OCI-M2 (cell line): ENCODE data around the gene ANKRD61.
"Not testable (repeated sequence)": the region's sequence is repeated elsewhere in the genome, so short reads cannot be mapped to it uniquely, and the experiment has no call there.

Experiments used
- DNase-seq: peaks from one replicate; lab custom pipeline; 2025; ENCODE audit not compliant: unreplicated experiment; lab: John Stamatoyannopoulos, UW

The ANKRD61 gene

GRCh38 chr7:6030988-6031387, at the start of gene ANKRD61:
Gene ANKRD61, plus strand, starts transcription at chr7:6031376. Its CDS starts 0 bp downstream, at chr7:6031376.
- no peak for DNase-seq

DNA sequence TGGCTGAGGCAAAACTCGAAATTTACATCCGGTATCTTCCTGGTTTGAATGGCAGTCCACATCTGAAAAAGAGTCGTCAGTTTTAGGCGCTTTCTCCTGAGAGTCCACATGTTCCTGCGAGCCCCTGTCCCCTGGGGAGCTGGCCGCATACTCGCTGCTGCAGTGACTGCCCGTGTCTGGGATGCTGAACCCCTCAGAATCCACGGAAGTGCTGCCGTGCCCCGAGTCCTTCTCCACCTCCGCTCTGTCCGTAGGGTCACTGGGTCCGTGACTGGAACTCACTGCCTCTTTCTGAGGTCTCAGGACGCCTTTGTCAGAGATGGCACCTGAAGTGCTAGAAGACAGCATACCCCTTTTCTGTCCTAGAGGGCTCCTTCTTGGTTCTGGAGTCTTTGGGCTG, 44.1 kb upstream of the ANKRD61 start:
- DNase-seq = not testable (repeated sequence)

- DNase-seq = no peak
Measured at GRCh38 chr7:5997210-5997808, 33.9 kb upstream of the ANKRD61 start.

DNA sequence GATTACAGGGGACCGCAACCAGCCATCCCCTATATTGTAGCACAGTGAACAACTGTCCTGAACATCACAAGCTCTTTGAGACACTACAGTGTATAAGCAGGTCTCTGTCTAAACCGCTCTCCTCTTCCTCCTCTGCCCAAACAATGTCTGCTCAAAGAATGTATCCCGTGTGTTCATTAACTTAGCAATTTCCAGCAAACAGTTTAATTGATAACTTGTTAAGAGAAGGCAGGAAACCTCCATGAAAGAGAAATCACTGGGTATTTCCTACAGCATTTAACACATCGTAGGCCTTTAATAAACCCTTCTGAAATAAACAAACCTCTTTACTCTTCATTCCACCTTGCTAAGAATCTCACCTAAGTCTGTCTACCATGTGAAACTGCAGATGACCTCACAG, 23.8 kb upstream of the ANKRD61 start:
- no peak for DNase-seq

DNA sequence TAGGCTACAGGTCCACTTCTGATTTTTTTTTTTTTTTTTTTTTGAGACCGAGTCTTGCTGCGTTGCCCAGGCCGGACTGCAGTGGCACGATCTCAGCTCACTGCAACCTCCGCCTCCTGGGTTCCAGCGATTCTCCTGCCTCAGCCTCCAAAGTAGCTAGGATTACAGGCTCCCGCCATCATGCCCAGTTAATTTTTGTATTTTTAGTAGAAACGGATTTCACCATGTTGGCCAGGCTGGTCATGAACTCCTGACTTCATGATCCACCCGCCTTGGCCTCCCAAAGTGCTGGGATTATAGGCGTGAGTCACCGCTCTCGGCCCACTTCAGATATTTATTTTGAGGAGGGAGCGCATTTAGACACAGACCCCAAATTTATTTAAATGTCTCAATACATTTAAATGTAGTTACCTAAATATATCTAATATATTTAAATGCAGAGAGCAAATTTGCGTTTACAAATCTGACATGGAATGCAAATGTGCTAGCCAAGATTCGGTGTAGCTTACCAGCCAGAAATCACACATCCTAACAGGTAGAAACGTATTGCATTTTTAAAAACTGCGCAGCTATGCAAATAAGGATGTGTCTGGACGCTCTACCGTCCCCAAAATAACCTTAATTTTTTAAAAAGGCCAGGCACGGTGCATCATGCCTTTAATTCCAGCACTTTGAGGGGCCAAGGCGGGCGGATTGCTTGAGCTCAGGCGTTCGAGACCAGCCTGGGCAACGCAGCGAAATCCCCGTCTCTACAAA, 23.2 kb upstream of the ANKRD61 start:
- not testable (repeated sequence) for DNase-seq

GRCh38 chr7:6008668-6009611, 22.2 kb upstream of the ANKRD61 start, which contains the start of the genes AIMP2 and PMS2:
Gene AIMP2, plus strand, starts transcription at chr7:6009272. Its CDS starts 92 bp downstream, at chr7:6009364.
Gene PMS2, minus strand, starts transcription at chr7:6009049. Its CDS starts 30 bp downstream, at chr7:6009019.
- peak; percentile 79 for DNase-seq

DNA sequence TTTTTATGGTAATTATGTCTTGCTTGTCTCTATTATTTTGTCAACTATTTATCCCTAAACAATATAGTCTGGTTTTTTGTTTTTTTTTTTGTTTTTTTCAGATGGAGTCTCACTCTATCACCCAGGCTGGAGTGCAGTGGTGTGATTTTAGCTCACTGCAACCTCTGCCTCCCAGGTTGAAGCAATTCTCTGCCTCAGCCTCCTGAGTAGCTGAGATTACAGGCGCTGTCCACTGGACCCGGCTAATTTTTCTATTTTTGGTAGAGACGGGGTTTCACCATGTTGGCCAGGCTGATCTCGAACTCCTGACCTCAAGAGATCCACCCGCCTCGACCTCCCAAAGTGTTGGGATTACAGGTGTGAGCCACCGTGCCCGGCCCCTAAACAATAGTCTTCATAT, 20.8 kb upstream of the ANKRD61 start:
- DNase-seq = not testable (repeated sequence)

DNA sequence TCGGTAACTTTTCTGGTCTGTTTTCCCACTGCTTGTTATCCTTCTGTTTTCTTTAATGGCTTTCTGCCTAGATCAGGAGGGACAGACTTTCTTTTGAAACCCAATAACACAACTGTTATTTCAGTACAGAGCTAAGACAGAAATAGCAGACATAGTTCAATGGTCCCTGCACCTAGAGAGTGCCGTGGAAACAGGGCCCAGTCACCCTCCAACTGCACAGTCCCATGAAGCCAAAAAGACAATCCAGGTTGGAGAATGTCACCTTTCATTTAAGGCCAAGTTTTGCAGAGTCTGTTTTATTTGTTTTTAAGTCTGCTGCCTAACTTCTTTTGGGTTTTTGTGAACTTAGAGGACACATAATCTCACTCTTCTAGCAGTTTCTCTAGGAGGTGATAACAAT, 19.6 kb upstream of the ANKRD61 start:
- no peak for DNase-seq

DNA sequence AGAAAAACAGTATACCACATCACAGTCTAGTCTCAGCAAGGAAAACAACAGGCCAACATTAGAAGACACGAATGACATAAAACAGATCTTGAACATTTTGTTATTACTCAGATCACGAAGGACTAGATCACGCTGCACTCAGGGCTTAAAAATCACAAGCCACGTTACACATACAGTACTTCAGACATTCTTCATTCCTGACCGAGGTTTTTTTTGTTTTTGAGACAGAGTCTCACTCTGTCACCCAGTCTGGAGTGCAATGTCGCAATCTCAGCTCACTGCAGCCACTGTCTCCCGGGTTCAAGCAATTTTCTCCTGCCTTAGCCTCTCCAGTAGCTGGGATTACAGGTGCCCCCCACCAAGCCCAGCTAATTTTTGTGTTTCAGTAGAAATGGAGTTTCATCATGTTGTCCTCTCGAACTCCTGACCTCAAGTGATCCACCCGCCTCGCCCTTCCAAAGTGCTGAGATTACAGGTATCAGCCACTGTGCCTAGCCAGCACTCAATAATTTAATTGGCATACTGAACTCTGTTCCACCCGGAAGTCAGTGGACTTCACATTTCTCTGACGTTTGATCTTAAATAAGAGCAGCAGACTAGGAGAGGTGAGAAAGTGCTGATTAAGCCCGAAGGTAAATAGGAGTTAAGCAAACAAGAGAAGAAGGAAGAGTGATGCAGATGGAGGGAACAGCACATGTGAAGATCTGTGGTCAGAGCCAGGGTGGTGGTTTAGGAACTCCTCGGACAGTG, 18.6 kb upstream of the ANKRD61 start:
- no peak for DNase-seq

- DNase-seq = no peak
Measured at GRCh38 chr7:6015917-6016652, 15.1 kb upstream of the ANKRD61 start.

- no peak for DNase-seq
Measured at GRCh38 chr7:6016653-6016966, 14.6 kb upstream of the ANKRD61 start.

DNA sequence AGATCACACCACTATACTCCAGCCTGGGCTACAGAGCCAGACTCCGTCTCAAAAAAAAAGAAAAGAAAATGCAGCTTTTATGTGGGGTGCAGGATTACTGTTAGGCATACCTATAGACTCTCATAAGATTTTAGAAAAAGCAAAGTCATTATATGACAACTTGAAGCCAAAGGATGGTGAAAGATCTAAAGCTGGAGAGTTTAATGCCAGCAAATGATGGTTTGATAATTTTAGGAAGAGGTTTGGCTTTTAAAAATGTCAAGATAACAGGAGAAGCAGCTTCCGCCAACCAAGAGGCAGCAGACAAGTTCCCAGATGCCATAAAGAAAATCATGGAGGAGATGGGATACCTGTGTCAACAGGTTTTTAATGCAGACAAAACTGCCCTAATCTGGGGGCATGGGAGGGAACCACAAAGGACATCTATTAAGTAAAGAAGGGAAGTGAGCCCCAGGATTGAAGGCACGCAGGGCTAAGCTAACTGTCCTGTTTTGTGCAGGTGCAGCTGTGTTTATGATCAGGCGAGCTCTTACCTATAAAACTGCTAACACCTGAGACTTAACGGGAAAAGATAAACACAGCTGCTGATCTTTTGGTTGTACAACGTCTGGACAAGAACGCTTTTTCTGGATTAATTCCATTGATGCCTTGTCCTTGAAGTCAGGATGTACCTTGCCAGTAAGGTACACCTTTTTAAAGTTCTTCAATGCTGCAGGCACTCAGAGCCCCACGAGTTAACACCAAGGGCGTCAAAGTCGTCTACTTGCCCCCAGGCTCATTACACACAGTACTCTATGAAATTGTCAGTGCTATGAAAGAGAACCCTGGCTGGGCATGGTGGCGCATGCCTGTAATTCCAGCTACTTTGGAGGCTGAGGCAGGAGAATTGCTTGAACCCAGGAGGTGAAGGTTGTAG, 10.5 kb upstream of the ANKRD61 start:
- no peak for DNase-seq

- DNase-seq = no peak
Measured at GRCh38 chr7:6022707-6023106, 8.5 kb upstream of the ANKRD61 start.

DNA sequence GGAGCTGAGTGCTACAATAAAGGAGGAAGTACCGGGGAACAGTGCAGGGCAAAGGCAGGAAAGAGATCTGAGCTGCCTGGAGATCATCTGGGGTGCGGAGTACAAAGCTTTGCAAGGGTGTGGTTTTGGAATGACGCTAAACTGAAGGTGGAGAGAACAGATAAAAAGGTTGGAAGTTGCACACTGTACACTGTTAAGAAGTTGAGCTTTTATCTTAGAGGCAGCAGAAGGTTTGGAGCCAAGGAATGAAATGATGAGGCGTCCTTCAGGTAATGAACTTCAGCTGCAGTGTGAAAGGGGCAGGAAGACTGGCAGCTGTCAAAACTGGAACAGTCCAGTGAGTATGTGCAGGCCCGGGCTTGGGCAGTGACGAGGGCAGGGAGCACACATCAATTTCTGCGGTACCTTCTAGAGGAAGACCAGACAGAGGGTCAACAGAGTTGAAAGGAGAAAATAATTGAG, 7.2 kb upstream of the ANKRD61 start:
- DNase-seq = peak; percentile 44

DNA sequence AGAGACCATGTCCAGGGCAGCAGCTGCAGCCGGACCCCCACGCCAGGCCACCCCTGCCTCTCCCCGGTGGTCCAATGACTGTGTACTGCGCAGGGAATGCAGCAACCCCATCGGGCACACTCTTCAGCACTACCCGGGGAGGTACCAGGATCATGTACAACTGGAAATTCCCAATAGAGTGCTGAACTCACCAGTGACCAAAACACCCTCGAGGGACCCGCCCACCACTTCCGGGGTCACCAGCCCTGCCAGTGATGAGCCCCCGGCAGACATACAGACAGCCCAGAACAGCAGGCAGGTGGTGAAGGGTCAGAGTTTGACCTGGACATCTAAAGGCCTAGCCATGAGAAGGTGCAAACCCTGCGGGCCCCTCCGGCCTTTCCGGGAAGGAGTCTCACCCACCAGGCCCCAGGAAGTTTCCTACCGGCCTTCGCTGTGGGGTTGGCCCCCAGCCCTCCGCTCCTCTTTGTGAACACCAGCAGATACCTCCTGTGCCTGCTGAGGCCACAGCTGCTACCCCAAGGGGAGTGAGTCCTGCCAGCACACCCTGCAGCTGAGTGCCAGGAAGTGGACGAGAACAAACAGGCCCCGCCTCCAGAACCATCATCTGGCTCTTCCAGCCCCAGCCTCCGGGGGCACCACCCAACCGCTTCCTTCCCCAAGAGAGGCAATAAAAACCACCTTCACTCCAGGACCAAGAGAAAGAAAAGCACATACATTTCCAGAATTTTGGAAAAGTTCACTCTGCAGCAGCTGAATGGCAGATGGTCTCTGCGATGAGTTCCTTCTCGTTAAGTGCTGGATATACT, 5.0 kb upstream of the ANKRD61 start:
- DNase-seq = no peak

DNA sequence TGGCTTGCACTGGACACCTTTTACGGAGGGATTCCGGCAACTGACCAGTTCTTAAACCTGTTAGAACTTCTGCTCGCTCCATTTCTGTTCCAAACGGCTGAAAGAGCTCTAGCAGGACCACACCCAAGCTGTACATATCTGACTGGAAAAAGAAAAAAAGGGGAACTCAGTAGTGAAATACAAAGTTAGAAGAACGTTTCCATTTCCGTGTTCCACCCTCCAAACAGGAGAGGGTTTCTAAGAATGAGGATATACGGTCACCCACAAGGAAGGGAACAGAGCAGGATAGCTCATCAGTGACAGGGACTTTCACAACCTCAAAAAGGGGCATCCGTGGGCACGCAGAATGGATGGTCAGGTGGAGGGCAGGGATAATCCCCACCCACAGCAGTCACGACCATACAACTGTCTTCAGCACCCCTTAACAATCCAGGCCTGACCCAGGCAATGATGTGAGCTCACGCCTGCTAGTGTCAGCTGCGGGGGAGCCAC, 4.3 kb upstream of the ANKRD61 start:
- no peak for DNase-seq

DNA sequence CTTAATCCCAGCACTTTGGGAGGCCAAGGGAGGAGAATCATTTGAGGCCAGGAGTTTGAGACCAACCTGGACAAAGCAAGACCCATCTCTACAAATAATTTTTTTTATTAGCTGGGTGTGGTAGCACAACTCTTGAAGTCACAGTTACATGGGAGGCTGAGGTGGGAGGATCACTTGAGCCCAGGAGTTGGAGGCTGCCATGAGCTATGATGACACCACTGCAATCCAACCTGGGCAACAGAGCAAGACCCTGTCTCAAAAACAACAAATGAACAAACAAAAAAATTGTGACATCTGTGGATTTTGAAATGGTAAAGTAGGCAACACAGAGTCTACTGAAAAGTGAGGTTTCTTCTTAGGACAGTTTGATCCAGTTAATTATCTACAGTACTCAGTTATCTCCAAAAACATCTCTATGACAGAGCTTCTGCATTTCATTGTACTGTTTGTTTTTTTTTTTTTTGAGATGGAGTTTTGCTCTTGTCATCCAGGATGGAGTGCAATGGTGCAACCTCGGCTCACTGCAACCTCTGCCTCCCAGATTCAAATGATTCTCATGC, 3.3 kb upstream of the ANKRD61 start:
- DNase-seq = no peak

GRCh38 chr7:6028563-6028962, 2.6 kb upstream of the ANKRD61 start:
- DNase-seq = no peak
